Measurements from ENCODE around the gene GABBR2. TPM values are rescaled to one million over a fixed set of nuclear protein-coding genes. Genes with fewer than 3 reads are reported as not detected.

Gene GABBR2
- total RNA-seq, 2 donors from 2014 or later: not detected

- Histone ChIP-seq H3K9me3 (no peaks in the 10 kb centered on the region), H3K36me3 (replicated peaks in 1 of 2; ENCODE audit: insufficient read depth in 1 of 2, low read depth in 2 of 2) (no peaks in the 10 kb centered on the region), H3K27ac (no peak overlapping the region), H3K4me3 (no peak overlapping the region), H3K27me3 (no peaks in the 10 kb centered on the region), H3K4me1 (peaks cover 9% of the 10 kb centered on the region)
- ATAC-seq: no peak
- intact Hi-C loops (cut with DNase I): no loop called here
- WGBS, 2 donors: 78 to 88% methylated on average over 9 of the region's 10 CpGs
- DNase-seq: no peak
- TF ChIP-seq POLR2A (IDR thresholded peaks at IDR 0.05): no peak
- TF ChIP-seq, protein P1, sequence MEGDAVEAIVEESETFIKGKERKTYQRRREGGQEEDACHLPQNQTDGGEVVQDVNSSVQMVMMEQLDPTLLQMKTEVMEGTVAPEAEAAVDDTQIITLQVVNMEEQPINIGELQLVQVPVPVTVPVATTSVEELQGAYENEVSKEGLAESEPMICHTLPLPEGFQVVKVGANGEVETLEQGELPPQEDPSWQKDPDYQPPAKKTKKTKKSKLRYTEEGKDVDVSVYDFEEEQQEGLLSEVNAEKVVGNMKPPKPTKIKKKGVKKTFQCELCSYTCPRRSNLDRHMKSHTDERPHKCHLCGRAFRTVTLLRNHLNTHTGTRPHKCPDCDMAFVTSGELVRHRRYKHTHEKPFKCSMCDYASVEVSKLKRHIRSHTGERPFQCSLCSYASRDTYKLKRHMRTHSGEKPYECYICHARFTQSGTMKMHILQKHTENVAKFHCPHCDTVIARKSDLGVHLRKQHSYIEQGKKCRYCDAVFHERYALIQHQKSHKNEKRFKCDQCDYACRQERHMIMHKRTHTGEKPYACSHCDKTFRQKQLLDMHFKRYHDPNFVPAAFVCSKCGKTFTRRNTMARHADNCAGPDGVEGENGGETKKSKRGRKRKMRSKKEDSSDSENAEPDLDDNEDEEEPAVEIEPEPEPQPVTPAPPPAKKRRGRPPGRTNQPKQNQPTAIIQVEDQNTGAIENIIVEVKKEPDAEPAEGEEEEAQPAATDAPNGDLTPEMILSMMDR (IDR thresholded peaks at IDR 0.05): no peak
Observed at GRCh38 chr9:98742325-98743280, 33.9 kb upstream of the GABBR2 start.

DNA sequence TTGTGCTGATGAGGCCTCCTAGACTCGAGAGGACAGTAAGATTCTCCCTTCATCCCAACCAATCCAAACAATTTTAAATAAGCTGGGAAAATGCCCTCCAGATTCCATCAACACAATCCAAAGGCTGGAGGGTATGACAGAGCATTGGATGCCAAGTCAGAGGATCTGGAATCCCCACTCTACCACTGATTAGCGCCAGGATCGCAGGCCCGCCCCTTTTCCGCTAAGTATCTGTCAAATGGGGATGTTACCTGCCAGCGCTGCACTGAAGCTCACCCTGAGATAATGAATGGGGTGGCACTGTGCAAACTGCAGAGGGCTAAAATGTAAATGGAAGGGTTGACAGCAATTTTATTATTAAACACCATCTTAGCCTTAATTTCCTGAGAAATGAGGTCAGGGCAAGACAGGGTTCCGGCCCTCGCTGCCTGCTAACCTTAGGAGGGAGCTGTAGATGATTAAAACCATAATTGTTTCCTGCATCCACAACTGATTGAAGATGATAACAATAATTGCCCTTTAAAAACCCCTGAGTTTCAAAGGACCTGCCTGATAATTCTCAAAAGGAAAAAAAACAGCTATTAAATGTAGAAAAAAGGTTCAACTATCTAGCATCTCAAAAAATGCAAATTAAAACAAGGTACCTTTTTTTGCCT lies 31.6 kb upstream of the GABBR2 start:
- no peak for TF ChIP-seq POLR2A (IDR thresholded peaks at IDR 0.05)
- TF ChIP-seq, protein P1 (IDR thresholded peaks at IDR 0.05): no peak
- H3K27ac ChIP-seq: no peak overlapping the region
- intact Hi-C loops (cut with DNase I): no loop called here

DNA sequence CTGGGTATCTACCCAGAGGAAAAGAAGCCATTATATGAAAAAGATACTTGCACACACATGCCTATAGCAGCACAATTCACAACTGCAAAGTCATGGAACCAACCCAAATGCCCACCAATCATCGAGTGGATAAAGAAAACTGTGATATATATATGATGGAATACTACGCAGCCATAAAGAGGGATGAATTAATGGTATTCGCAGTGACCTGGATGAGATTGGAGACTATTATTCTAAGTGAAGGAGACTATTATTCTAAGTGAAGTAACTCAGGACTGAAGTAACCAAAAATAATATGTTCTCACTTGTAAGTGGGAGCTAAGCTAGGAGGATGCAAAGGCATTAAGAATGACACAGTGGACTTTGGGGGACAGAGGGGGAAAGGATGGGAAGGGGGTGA lies 30.0 kb upstream of the GABBR2 start:
- Histone ChIP-seq H3K36me3 (replicated peaks in 1 of 2; ENCODE audit: insufficient read depth in 1 of 2, low read depth in 2 of 2) (peaks cover 0 to 3% of the 10 kb centered on the region in 2 donors), H3K4me3 (no peak overlapping the region), H3K4me1 (no peaks in the 10 kb centered on the region), H3K9me3 (no peaks in the 10 kb centered on the region), H3K27ac (no peak overlapping the region), H3K27me3 (no peaks in the 10 kb centered on the region)
- DNase-seq: no peak
- 94 to 97% methylated on average over 3 of the region's 3 CpGs for WGBS, 2 donors
- ATAC-seq: no peak
- TF ChIP-seq, protein P1 (IDR thresholded peaks at IDR 0.05): no peak
- intact Hi-C loops (cut with DNase I): no loop called here

More for the DNA sequence above, 31.6 kb upstream of the GABBR2 start:
- Histone ChIP-seq H3K36me3 (replicated peaks in 1 of 2; ENCODE audit: insufficient read depth in 1 of 2, low read depth in 2 of 2) (no peaks in the 10 kb centered on the region), H3K4me3 (no peak overlapping the region), H3K27me3 (no peaks in the 10 kb centered on the region), H3K9me3 (no peaks in the 10 kb centered on the region), H3K4me1 (peaks cover 3% of the 10 kb centered on the region)
- 88 to 97% methylated on average over 8 of the region's 8 CpGs for WGBS, 2 donors
- DNase-seq (no peak), ATAC-seq (no peak)

DNA sequence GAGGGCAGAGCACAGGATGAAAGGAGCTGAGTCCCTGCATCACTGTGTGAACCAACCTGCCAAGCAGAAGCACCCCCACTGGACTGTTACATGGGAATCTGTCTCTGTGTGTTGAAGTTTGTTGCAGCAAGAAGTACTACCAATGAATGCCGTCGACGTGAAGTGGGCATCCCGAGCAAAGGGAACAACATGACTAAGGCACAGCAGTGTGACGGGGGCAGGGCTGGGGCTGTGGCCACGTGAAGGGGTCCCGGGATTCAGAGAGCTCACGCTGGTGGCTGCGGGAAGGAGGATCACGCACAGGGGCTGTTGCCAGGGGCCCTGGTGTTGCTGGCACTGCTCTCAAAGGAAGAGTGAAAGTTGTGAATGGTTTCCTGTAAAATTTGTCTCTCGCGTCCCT lies 27.5 kb upstream of the GABBR2 start:
- Histone ChIP-seq H3K27ac (peak overlapping the region in 1 of 4 donors; percentile 23), H3K9me3 (no peaks in the 10 kb centered on the region), H3K4me1 (no peaks in the 10 kb centered on the region), H3K27me3 (no peaks in the 10 kb centered on the region), H3K36me3 (replicated peaks in 1 of 2; ENCODE audit: insufficient read depth in 1 of 2, low read depth in 2 of 2) (peaks cover 0 to 3% of the 10 kb centered on the region in 2 donors), H3K4me3 (no peak overlapping the region)
- no peak for ATAC-seq
- 67 to 74% methylated on average over 12 of the region's 12 CpGs for WGBS, 2 donors
- no peak for DNase-seq
- TF ChIP-seq, protein P1 (IDR thresholded peaks at IDR 0.05): no peak
- TF ChIP-seq POLR2A (IDR thresholded peaks at IDR 0.05): no peak
- intact Hi-C loops (cut with DNase I): no loop called here
